Measurements from ENCODE around the gene SIL1.
"Not testable (repeated sequence)": the region's sequence is repeated elsewhere in the genome, so short reads cannot be mapped to it uniquely, and the experiment has no call there.

SIL1 gene

GRCh38 chr5:139171779-139172404 lies 26.3 kb downstream of the SIL1 start:
- no peak for DNase-seq

GRCh38 chr5:139167952-139168720 lies 30.0 kb downstream of the SIL1 start:
- DNase-seq: no peak

GRCh38 chr5:139167533-139167932 lies 30.6 kb downstream of the SIL1 start:
- no peak for DNase-seq

DNA sequence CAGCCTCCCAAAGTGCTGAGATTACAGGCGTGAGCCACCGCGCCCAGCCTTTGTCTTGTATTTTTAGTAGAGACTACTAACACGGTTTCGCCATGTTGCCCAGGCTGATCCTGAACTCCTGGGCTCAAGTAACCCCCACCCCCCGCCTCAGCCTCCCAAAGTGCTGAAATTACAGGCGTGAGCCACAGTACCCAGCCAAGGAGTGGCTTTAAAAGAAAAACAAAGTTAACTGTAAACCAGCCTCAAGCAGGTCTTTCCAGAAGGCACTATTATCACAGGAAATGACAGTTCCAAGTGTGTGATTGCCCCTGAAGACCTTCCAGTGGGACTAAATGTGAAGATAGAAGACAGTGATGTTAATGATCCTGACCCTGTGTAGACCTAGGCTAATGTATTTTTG lies 31.1 kb downstream of the SIL1 start:
- DNase-seq: no peak

GRCh38 chr5:139164897-139165296 lies 33.3 kb downstream of the SIL1 start:
- DNase-seq: not testable (repeated sequence)

DNA sequence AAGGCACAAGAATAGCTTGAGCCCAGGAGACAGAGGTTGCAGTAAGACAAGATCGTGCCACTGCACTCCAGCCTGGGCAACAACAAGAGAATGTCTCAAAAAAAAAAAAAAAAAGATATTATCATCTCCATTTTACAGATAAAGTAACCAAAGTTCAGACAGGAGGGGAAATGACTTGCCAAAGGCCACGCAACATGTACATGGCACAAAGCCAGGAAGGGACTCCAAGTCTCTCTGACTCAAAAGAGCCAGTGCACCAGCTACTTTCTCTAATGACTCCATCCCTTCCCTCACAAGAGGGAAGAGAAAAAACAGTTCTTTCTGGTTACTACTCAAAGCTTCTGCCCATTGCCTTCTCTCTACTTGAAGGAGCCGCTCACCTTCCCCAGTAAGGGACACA lies 34.1 kb downstream of the SIL1 start:
- no peak for DNase-seq

GRCh38 chr5:139162448-139162847 lies 35.7 kb downstream of the SIL1 start:
- no peak for DNase-seq

DNA sequence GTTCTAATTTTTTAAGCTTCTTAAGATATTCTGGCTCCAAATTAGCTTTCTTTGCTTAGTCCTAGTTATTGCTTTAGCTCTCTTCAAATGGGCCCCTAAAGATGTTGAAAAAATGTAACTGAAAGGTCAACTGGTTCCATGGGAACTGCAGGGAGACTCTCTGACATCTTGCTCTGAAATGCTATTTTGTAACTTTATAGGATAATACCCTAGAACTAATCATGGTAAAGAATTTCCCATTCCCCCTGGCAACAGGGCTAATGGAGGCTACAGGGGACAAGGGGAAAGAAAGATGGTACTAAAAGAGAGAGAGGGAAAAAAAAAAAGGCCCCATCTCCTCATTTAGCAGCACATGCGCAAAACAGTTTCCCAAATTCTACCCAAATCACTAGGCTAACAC lies 39.4 kb downstream of the SIL1 start:
- no peak for DNase-seq

- DNase-seq: no peak
These were observed 40.6 kb downstream of the SIL1 start for GRCh38 chr5:139157556-139157955.

DNA sequence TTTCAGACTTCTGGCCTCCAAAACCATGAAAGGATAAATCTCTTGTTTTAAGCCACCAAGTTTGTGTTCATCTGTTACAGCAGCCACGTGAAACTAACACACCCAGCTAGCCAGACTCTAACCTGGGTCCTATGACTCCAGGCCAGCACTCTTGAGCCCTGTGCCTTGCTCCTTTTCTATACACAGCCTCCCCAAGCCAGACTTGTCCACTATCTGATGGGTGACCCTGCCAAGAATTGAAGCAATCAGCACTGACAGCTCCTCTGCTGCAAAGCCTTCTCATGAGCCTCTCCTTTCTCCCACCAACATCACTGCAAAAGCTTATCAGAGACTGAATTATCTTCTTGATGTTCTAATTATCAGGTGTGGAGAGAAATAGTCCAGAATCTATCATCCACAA lies 41.4 kb downstream of the SIL1 start:
- DNase-seq: no peak

DNA sequence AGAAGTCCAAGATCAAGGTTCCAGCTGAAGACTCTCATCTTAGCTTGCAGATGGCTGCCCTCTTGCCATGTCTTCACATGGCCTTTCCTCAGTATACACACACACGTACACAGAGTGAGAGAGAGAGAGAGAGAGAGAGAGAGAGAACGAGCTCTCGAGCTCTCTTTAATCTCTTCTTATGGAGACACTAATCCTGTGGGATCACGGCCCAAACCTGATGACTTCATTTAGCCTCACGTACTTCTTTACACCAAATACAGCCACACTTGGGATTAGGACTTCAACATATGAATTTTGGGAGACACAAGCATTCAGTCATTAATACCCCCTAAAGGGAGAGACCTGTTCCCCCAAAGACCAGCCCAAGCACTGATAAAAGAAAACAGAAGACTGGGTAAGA lies 42.8 kb downstream of the SIL1 start:
- no peak for DNase-seq

- no peak for DNase-seq
These were observed 46.3 kb downstream of the SIL1 start for GRCh38 chr5:139151902-139152301.

GRCh38 chr5:139150367-139150999 lies 47.7 kb downstream of the SIL1 start:
- no peak for DNase-seq

DNA sequence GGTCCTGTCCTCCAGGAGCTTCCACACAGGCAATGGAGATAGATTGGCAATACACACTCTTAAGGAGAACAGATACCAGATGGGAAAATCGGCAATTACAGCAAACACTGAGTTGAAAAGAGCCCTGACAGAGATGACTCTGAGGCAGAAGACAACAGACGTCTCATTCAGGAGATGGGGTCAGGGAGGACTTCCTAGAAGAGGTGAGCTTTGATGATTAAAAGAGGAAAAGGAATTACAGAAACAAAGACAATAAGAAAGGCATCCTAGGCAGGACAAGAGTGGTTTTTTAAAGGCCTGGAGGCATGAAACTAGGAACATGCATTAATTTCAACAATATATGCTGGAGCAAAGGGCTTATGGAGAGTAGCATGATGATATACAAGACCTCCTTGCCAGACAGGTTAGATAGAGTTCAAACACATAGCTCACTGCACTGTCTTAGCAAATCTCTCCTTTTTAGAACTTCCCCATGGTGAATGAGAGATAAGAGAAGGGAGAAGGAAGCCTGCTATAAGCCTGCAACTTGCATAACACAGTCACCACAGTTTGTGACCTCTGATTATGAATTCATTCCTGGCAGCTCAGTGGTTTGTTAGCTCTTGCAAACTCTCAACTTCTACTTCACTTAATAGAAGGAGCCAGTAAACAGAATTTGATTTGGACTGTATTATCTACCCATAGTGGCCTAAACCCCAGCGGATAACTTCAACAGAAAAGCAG lies 48.5 kb downstream of the SIL1 start:
- peak; percentile 67 for DNase-seq

DNA sequence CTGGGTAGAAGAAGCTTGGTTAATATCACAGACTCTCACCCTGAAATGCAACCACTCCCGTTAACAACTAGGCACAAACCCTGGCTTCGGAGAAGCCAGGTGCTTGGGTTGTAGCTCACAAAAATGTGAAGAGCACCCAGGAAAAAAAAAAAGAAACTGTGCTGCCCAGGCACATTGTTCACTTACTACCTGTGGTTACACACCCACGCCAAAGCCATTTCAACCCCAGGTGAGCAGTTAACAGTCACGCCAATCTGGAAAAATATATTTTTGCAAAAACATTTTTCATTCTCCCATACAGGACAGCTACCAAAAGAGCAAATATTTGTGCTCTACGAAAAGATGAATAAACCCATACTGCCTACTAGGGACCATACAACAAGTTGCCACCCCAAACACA lies 49.2 kb downstream of the SIL1 start:
- no peak for DNase-seq

GRCh38 chr5:139148306-139148705 lies 49.9 kb downstream of the SIL1 start:
- DNase-seq: no peak

DNA sequence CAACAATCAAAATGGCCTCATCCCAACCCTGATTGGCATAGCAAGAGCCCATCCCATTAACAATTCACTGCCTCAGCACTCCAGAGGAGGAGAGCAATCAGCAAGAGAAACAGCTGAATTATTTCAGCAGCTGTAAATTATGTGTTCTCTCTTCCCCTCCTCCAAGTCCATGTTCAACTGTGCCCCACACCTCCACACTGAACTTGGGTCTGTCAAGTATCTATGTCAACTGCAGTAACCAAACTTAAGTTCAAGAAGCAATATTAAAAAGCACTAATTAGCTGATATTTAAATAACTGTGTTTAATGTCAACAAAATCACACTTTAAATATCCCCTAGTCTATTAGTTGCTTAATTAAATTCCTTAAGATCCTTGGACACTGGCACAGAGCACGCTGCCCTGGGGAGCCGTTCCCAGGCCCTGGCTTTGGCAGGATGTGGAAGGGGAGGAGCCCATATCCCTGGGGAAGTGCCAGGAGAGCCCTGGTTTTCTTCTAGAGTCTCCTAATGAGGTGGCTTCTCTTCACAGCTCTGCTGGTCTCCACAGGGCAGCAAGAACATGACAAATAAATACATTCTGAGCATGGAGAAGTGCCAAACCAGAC lies 50.6 kb downstream of the SIL1 start:
- peak; percentile 60 for DNase-seq

- no peak for DNase-seq
These were observed 51.2 kb downstream of the SIL1 start for GRCh38 chr5:139146809-139147482.

GRCh38 chr5:139141446-139142204 lies 56.5 kb downstream of the SIL1 start:
- peak; percentile 75 for DNase-seq

DNA sequence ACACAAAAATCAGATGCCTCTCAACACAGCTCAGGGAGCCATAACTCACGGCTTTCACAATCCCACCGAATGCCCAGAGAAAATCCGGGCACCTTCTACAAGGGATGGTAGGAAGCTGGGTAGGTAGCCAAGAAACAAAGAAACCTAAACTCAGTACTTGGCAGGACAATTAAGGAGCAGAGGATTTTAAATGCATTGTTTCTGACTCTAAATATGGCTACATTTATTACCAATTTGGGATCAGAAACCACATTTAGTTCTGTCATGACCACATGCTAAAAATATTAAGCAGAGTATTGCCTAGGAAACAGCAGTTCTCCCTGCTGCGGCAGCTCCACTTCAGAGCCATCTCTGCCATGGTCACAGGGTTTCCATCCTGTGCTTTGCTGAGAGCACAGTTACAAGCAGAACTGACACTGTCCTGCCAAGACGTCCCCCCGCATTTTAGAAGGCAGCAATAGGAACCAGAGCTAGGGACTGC lies 57.5 kb downstream of the SIL1 start:
- DNase-seq: no peak

GRCh38 chr5:139138809-139139208 lies 59.4 kb downstream of the SIL1 start:
- DNase-seq: peak; percentile 44

DNA sequence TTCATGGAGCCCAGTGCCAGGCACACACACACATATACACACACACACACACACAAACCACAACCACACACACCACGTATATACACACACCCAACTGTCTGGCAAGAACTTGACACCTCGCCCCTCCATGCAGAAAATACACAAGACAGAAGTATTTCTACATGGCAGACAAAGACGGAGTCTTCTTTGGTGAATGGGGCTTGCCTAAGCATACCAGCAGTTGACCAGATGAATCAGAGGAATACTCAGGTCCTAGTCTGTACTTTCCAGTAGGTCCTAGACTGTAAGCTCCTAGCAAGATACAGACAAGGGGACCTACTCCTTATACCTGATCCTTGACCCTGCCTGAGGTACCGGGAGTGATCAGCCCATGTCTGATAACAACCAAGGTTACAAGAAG lies 60.1 kb downstream of the SIL1 start:
- no peak for DNase-seq
